Skeletal muscle satellite cell (primary cell): Measurements from ENCODE around the gene FIGN.

Experiments
- H3K27me3 ChIP-seq: 2 replicates; pipeline ENCODE4 v1.7.0; 2013; ENCODE audit warnings: low read length; ENCODE audit not compliant: control insufficient read depth, insufficient read depth
- H3K36me3 ChIP-seq: 2 replicates; pipeline ENCODE4 v1.7.0; 2013; ENCODE audit warnings: mild to moderate bottlenecking, control low read depth, low read length; ENCODE audit not compliant: insufficient read depth
- H3K4me1 ChIP-seq: 2 replicates; pipeline ENCODE4 v1.7.0; 2013; ENCODE audit warnings: low read length; ENCODE audit not compliant: control insufficient read depth, insufficient read depth
- H3K4me2 ChIP-seq: 2 replicates; pipeline ENCODE4 v1.7.0; 2013; ENCODE audit warnings: mild to moderate bottlenecking, low read length
- H3K4me3 ChIP-seq: 2 replicates; pipeline ENCODE4 v1.7.0; 2013; ENCODE audit warnings: low read length
- H3K9ac ChIP-seq: 2 replicates; pipeline ENCODE4 v1.7.0; 2013; ENCODE audit warnings: mild to moderate bottlenecking, low read depth, low read length, moderate library complexity
- H3K9me3 ChIP-seq: replicated peaks from 2 replicates; pipeline ENCODE4 v1.7.0; 2013; ENCODE audit warnings: mild to moderate bottlenecking, control low read depth, low read length

The FIGN gene

DNA sequence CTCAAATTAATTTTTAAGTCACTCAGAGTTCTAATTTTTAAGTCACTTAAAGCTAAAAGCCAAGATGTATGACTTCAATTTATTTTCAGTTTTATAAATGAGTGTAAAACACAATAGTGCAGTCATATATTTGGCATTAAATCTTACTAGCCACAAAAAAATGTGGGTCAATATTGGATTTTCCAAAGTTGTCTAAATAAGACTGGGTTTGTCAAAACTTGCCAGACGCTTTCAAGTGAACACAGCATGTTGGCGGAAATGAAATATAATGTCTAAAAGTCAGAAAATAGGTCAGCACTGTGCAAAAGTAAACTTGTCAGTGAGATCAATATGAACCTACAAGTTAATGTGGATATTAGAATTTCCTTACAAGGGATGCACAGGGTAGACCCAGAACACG lies 128.9 kb downstream of the FIGN start:
- H3K9me3 ChIP-seq: no peaks in the 10 kb centered on the region
- H3K9ac ChIP-seq: no peak overlapping the region
- H3K4me1 ChIP-seq: peaks cover 24% of the 10 kb centered on the region

DNA sequence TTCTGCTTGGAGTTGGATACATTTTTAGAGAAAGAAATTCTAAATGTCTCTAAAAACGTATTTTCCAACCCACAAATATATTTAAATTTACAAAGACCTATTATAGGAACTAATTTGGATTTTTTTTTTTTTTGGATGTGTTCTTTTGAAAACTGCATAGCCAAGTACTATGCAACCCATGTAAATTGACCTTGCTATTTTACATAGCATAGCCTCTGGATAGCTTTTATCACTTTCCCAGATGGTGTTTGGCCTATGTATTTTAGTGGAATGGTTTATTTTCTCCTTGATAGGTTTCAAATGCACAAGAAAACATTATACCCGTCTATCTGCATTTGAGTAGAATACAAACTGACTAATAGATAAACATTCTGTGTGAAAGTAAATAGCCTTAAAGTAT lies 130.0 kb downstream of the FIGN start:
- H3K27me3 ChIP-seq: no peaks in the 10 kb centered on the region
- H3K4me3 ChIP-seq: no peak overlapping the region
- H3K9me3 ChIP-seq: no peaks in the 10 kb centered on the region
- H3K4me1 ChIP-seq: peaks cover 24% of the 10 kb centered on the region
- H3K9ac ChIP-seq: no peak overlapping the region
- peak overlapping the region; percentile 75 for H3K4me2 ChIP-seq
- H3K36me3 ChIP-seq: no peaks in the 10 kb centered on the region

More for the DNA sequence above, 128.9 kb downstream of the FIGN start:
- Histone ChIP-seq H3K4me2 (no peak overlapping the region), H3K27me3 (no peaks in the 10 kb centered on the region), H3K36me3 (peaks cover 7% of the 10 kb centered on the region), H3K4me3 (no peak overlapping the region)

- peaks cover 24% of the 10 kb centered on the region for H3K4me1 ChIP-seq
Measured at GRCh38 chr2:163604941-163605555, 130.8 kb downstream of the FIGN start.

GRCh38 chr2:163602196-163602595 lies 133.6 kb downstream of the FIGN start:
- Histone ChIP-seq H3K9ac (no peak overlapping the region), H3K36me3 (no peaks in the 10 kb centered on the region), H3K27me3 (no peaks in the 10 kb centered on the region)

More at GRCh38 chr2:163604941-163605555, 130.8 kb downstream of the FIGN start:
- Histone ChIP-seq H3K9me3 (no peaks in the 10 kb centered on the region), H3K27me3 (no peaks in the 10 kb centered on the region), H3K9ac (peak overlapping the region; percentile 21), H3K36me3 (no peaks in the 10 kb centered on the region), H3K4me3 (no peak overlapping the region), H3K4me2 (peak overlapping the region; percentile 75)

GRCh38 chr2:163601377-163601776 lies 134.4 kb downstream of the FIGN start:
- no peak overlapping the region for H3K9ac ChIP-seq
- H3K27me3 ChIP-seq: no peaks in the 10 kb centered on the region
- no peaks in the 10 kb centered on the region for H3K9me3 ChIP-seq
- H3K4me3 ChIP-seq: no peak overlapping the region
- H3K4me2 ChIP-seq: no peak overlapping the region
- H3K36me3 ChIP-seq: no peaks in the 10 kb centered on the region
- peaks cover 26% of the 10 kb centered on the region for H3K4me1 ChIP-seq

More at GRCh38 chr2:163602196-163602595, 133.6 kb downstream of the FIGN start:
- Histone ChIP-seq H3K4me3 (no peak overlapping the region), H3K4me2 (no peak overlapping the region), H3K4me1 (peaks cover 26% of the 10 kb centered on the region), H3K9me3 (no peaks in the 10 kb centered on the region)

DNA sequence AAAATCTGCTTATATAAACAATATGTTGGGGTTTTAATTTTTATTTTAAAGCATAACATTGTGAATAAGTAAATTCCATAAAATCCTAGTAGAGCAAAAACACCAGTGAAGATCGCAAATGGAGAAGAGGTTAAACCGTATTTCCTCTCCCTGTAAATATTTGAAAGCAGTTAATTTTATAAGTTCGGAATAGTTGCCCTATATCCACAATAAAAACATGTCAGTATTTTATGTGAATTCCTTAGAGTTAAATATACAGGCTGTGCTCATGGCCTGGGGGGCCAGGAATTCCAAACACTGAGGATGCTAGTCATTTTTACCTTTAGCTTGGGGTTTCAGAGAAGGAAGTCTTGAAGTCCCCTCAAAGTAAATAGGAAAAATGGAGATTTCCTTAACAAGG lies 135.0 kb downstream of the FIGN start:
- Histone ChIP-seq H3K4me3 (no peak overlapping the region), H3K9me3 (no peaks in the 10 kb centered on the region), H3K27me3 (no peaks in the 10 kb centered on the region), H3K9ac (no peak overlapping the region), H3K4me1 (peaks cover 21% of the 10 kb centered on the region), H3K4me2 (no peak overlapping the region), H3K36me3 (no peaks in the 10 kb centered on the region)

DNA sequence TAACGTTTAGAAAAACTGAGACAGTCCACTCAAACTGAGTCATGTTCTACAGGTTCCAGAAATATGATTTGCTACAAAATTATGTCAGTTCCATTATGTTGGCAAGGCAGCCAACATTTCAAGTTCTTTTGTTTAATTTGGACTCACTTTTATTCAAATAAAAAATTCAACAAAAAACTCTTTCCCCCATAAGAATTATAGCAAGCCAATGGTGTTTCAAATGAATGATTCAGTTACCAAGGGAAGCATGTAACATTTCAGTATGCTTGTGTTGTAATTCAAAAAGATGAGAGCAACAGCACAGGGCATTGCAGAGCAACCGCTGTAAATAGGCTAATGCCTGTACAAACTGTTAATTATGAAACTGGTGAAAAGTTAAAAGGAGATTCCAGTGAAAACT lies 140.8 kb downstream of the FIGN start:
- Histone ChIP-seq H3K27me3 (no peaks in the 10 kb centered on the region), H3K9me3 (no peaks in the 10 kb centered on the region), H3K4me1 (peaks cover 14% of the 10 kb centered on the region), H3K4me2 (no peak overlapping the region), H3K9ac (no peak overlapping the region), H3K36me3 (no peaks in the 10 kb centered on the region), H3K4me3 (no peak overlapping the region)

DNA sequence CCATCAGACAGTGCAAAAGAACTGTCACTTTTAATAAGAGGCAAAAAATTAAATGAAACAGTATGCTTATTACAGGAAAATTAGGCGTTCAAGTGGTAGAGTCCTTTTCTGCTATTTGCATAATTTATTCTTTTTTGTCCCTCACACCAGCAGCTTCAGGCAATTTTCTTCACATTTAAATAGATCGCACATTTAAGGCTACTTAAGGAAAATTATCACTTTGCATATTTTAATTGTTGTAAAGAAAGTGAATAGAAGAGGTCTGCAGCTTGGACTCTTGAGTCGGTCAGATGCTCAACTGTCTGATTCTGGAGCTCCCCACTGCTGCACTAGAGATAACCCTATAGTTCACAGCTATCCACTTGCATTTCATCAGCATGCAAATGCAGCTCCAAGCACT lies 141.3 kb downstream of the FIGN start:
- Histone ChIP-seq H3K36me3 (no peaks in the 10 kb centered on the region), H3K27me3 (no peaks in the 10 kb centered on the region), H3K4me1 (peaks cover 14% of the 10 kb centered on the region), H3K4me3 (no peak overlapping the region), H3K9ac (no peak overlapping the region), H3K9me3 (no peaks in the 10 kb centered on the region), H3K4me2 (no peak overlapping the region)

GRCh38 chr2:163593982-163594381 lies 141.8 kb downstream of the FIGN start:
- Histone ChIP-seq H3K4me2 (no peak overlapping the region), H3K4me1 (peaks cover 14% of the 10 kb centered on the region), H3K9me3 (no peaks in the 10 kb centered on the region), H3K9ac (no peak overlapping the region), H3K36me3 (no peaks in the 10 kb centered on the region), H3K4me3 (no peak overlapping the region), H3K27me3 (no peaks in the 10 kb centered on the region)

DNA sequence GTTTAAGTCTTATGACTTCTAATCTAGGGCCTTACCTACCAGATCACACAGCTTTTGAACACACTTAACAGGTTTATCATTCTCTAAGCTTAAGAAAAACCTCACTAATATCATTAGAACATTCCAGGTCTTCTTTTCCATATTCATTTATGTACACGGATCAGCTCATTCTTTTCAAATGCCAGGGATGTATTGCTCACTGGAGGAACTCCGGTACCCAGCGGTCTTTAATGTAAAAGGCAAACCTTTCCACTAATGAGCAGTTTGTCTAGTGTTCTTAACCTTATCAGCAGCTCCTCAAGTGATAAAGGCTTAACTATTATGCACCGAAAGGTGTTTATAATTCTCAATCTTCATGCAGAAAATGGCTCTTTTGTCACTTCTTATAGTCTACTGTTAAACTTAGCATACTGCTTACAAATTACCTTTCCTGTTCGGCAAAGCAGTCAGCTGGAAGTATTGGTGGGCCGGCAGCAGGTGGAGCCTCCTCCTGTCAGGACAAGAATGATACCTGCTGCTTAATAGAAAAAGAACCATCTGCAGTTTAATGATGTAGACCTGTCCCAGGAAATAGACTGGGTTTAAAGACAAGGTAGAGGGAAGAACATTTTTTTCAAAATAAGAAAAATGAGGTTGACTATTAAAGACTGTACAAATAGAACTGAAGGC lies 142.7 kb downstream of the FIGN start:
- Histone ChIP-seq H3K4me1 (peaks cover 14% of the 10 kb centered on the region), H3K4me2 (no peak overlapping the region), H3K27me3 (no peaks in the 10 kb centered on the region), H3K36me3 (no peaks in the 10 kb centered on the region), H3K9ac (no peak overlapping the region), H3K9me3 (no peaks in the 10 kb centered on the region), H3K4me3 (no peak overlapping the region)

GRCh38 chr2:163591461-163591860 lies 144.3 kb downstream of the FIGN start:
- no peak overlapping the region for H3K4me3 ChIP-seq
- H3K9me3 ChIP-seq: no peaks in the 10 kb centered on the region
- peaks cover 11% of the 10 kb centered on the region for H3K4me1 ChIP-seq
- H3K9ac ChIP-seq: no peak overlapping the region
- H3K36me3 ChIP-seq: no peaks in the 10 kb centered on the region
- no peaks in the 10 kb centered on the region for H3K27me3 ChIP-seq
- H3K4me2 ChIP-seq: no peak overlapping the region

GRCh38 chr2:163580757-163581156 lies 155.1 kb downstream of the FIGN start:
- H3K9me3 ChIP-seq: no peaks in the 10 kb centered on the region
- no peak overlapping the region for H3K4me2 ChIP-seq
- no peaks in the 10 kb centered on the region for H3K27me3 ChIP-seq
- no peak overlapping the region for H3K9ac ChIP-seq
- no peaks in the 10 kb centered on the region for H3K4me1 ChIP-seq
- H3K4me3 ChIP-seq: no peak overlapping the region
- H3K36me3 ChIP-seq: no peaks in the 10 kb centered on the region
